ENCODE results near the gene ULK4. TPM values are rescaled to one million over a fixed set of nuclear protein-coding genes. Genes with fewer than 3 reads are reported as not detected.

The ULK4 gene
- polyA plus RNA-seq, 1 donor from 2014 or later: 7.2 TPM

DNA sequence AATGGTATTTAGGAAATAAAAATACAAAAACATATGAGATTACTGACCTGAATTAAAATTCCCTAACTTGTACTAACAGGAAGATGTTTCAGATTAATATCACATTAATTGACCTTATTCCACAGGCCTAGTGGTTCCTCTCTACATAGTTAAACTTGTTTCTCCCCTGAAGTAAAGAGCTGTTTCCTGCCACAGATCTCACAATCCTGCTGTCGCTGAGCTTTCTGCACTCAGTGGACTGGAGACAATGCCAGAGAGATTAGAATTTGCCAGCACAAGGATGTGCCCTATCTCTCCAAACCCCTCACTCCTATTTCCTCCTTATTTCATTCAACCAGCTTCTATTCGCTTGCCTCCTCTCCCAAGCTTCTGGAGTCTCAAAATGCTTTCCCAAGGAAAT is 632.0 kb downstream of the ULK4 start:
- Histone ChIP-seq H3K27ac (ENCODE audit: low read length) (no peak overlapping the region), H3K4me3 (ENCODE audit: low read length) (no peak overlapping the region), H3K79me2 (replicated peaks; ENCODE audit: insufficient read depth, low read length) (no peaks in the 10 kb centered on the region), H3K9me3 (ENCODE audit: low read length) (no peaks in the 10 kb centered on the region), H2AFZ (ENCODE audit: low read depth, low read length) (no peak overlapping the region), H3K36me3 (ENCODE audit: insufficient read depth, low read length) (no peaks in the 10 kb centered on the region), H3K27me3 (ENCODE audit: insufficient read depth, low read depth, low read length) (no peaks in the 10 kb centered on the region), H3K9ac (ENCODE audit: low read length) (no peak overlapping the region), H3F3A (ENCODE audit: insufficient read depth, low read length, poor library complexity, severe bottlenecking) (no peaks in the 10 kb centered on the region), H3K4me2 (ENCODE audit: low read length) (no peak overlapping the region), H3K9me2 (ENCODE audit: insufficient read depth, low read length) (no peaks in the 10 kb centered on the region), H4K20me1 (ENCODE audit: insufficient read depth) (no peaks in the 10 kb centered on the region)
- TF ChIP-seq RAD21 (conservative IDR thresholded peaks at IDR 0.05) (no peak), EP300 (conservative IDR thresholded peaks at IDR 0.05; ENCODE audit: poor library complexity, severe bottlenecking) (no peak), POLR2AphosphoS5 (IDR thresholded peaks at IDR 0.05) (no peak), MXI1 (conservative IDR thresholded peaks at IDR 0.05; ENCODE audit: poor library complexity, severe bottlenecking) (no peak), TAF1 (IDR thresholded peaks at IDR 0.05; ENCODE audit: low read depth) (no peak), SMC3 (conservative IDR thresholded peaks at IDR 0.05; ENCODE audit: poor library complexity) (no peak), EZH2 (IDR thresholded peaks at IDR 0.05; ENCODE audit: borderline replicate concordance, insufficient read depth, low read length, poor library complexity, severe bottlenecking) (no peak)
- TF ChIP-seq, protein P1, sequence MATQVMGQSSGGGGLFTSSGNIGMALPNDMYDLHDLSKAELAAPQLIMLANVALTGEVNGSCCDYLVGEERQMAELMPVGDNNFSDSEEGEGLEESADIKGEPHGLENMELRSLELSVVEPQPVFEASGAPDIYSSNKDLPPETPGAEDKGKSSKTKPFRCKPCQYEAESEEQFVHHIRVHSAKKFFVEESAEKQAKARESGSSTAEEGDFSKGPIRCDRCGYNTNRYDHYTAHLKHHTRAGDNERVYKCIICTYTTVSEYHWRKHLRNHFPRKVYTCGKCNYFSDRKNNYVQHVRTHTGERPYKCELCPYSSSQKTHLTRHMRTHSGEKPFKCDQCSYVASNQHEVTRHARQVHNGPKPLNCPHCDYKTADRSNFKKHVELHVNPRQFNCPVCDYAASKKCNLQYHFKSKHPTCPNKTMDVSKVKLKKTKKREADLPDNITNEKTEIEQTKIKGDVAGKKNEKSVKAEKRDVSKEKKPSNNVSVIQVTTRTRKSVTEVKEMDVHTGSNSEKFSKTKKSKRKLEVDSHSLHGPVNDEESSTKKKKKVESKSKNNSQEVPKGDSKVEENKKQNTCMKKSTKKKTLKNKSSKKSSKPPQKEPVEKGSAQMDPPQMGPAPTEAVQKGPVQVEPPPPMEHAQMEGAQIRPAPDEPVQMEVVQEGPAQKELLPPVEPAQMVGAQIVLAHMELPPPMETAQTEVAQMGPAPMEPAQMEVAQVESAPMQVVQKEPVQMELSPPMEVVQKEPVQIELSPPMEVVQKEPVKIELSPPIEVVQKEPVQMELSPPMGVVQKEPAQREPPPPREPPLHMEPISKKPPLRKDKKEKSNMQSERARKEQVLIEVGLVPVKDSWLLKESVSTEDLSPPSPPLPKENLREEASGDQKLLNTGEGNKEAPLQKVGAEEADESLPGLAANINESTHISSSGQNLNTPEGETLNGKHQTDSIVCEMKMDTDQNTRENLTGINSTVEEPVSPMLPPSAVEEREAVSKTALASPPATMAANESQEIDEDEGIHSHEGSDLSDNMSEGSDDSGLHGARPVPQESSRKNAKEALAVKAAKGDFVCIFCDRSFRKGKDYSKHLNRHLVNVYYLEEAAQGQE (IDR thresholded peaks at IDR 0.05; ENCODE audit: borderline replicate concordance): no peak
- TF ChIP-seq, protein P2, sequence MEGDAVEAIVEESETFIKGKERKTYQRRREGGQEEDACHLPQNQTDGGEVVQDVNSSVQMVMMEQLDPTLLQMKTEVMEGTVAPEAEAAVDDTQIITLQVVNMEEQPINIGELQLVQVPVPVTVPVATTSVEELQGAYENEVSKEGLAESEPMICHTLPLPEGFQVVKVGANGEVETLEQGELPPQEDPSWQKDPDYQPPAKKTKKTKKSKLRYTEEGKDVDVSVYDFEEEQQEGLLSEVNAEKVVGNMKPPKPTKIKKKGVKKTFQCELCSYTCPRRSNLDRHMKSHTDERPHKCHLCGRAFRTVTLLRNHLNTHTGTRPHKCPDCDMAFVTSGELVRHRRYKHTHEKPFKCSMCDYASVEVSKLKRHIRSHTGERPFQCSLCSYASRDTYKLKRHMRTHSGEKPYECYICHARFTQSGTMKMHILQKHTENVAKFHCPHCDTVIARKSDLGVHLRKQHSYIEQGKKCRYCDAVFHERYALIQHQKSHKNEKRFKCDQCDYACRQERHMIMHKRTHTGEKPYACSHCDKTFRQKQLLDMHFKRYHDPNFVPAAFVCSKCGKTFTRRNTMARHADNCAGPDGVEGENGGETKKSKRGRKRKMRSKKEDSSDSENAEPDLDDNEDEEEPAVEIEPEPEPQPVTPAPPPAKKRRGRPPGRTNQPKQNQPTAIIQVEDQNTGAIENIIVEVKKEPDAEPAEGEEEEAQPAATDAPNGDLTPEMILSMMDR (IDR thresholded peaks at IDR 0.05; ENCODE audit: poor library complexity, severe bottlenecking): no peak

DNA sequence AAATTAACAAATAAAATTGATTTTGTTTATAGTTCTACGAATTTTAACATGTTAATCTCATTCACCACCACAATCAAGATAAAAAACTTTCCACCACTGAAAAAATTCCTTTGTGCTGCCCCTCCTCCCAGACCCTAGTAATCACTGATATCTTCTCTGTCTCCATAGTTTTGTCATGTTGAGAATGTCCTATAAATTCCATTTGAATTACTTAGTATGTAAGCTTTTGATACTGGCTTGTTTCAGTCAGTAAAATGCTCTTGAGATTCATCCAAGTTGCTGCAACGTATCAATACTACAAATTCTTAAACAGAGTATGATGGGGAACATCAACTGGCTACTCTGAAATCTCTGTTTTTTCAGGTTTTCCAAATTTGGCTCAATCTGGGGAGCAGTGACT is 633.0 kb downstream of the ULK4 start:
- TF ChIP-seq MXI1 (conservative IDR thresholded peaks at IDR 0.05; ENCODE audit: poor library complexity, severe bottlenecking) (no peak), POLR2AphosphoS5 (IDR thresholded peaks at IDR 0.05) (no peak), SMC3 (conservative IDR thresholded peaks at IDR 0.05; ENCODE audit: poor library complexity) (no peak), RAD21 (conservative IDR thresholded peaks at IDR 0.05) (no peak), EP300 (conservative IDR thresholded peaks at IDR 0.05; ENCODE audit: poor library complexity, severe bottlenecking) (no peak), TAF1 (IDR thresholded peaks at IDR 0.05; ENCODE audit: low read depth) (no peak), EZH2 (IDR thresholded peaks at IDR 0.05; ENCODE audit: borderline replicate concordance, insufficient read depth, low read length, poor library complexity, severe bottlenecking) (no peak)
- TF ChIP-seq, protein P2 (IDR thresholded peaks at IDR 0.05; ENCODE audit: poor library complexity, severe bottlenecking): no peak
- TF ChIP-seq, protein P1 (IDR thresholded peaks at IDR 0.05; ENCODE audit: borderline replicate concordance): no peak

More for the DNA sequence above, 633.0 kb downstream of the ULK4 start:
- no peak overlapping the region for H3K9ac ChIP-seq (ENCODE audit: low read length)
- no peak overlapping the region for H3K4me3 ChIP-seq (ENCODE audit: low read length)
- no peaks in the 10 kb centered on the region for H3K9me3 ChIP-seq (ENCODE audit: low read length)
- no peaks in the 10 kb centered on the region for H4K20me1 ChIP-seq (ENCODE audit: insufficient read depth)
- H3F3A ChIP-seq (ENCODE audit: insufficient read depth, low read length, poor library complexity, severe bottlenecking): no peaks in the 10 kb centered on the region
- H3K27ac ChIP-seq (ENCODE audit: low read length): no peak overlapping the region
- H3K27me3 ChIP-seq (ENCODE audit: insufficient read depth, low read depth, low read length): no peaks in the 10 kb centered on the region
- no peak overlapping the region for H2AFZ ChIP-seq (ENCODE audit: low read depth, low read length)
- H3K36me3 ChIP-seq (ENCODE audit: insufficient read depth, low read length): no peaks in the 10 kb centered on the region
- no peak overlapping the region for H3K4me2 ChIP-seq (ENCODE audit: low read length)
- H3K9me2 ChIP-seq (ENCODE audit: insufficient read depth, low read length): no peaks in the 10 kb centered on the region
- H3K79me2 ChIP-seq (replicated peaks; ENCODE audit: insufficient read depth, low read length): no peaks in the 10 kb centered on the region

Data from neural cell (in vitro differentiated cells).